ENCODE measurements around the gene PRKAG2.

DNA sequence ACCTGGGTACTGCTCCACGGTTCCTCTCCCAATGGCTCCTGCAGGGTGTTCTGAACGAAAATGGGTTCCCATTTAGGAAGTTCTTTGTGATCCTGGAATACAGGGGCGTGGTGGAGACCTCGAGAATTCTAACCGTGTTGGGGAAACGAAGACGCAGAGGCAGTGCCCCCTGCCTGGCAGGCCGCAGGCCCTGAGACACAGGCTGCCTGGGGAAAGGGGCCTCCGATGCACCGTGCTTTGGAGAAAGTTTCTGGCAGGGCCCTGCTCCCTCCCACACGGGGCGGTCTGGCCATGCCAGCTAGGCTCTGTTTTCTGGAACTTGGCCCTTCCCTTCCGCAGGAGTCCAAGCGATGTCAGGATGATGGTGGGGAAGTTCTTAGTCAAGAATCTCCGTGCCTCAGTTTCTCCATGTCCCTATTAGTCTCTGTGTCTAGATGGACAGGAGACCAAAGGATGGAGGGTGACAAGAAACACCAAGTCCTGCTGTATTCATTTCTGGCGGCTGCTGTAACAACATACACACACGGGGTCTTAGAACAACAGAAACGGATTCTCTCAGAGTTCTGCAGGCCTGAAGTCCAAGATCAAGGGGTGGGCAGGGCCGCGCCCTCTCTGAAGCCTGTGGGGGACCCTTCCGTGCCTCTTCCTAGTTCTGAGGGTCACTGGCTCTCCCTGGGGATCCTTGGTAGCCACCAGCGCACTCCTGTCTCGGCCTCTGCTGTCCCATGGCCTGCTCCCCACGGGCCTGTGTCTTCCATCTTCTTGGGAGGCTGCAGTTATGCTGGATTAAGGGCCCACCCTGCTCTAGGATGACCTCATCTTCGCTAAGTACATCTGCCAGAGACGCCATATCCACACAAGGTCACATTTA, 27.7 kb downstream of the PRKAG2 start:
- TF ChIP-seq, protein P1, sequence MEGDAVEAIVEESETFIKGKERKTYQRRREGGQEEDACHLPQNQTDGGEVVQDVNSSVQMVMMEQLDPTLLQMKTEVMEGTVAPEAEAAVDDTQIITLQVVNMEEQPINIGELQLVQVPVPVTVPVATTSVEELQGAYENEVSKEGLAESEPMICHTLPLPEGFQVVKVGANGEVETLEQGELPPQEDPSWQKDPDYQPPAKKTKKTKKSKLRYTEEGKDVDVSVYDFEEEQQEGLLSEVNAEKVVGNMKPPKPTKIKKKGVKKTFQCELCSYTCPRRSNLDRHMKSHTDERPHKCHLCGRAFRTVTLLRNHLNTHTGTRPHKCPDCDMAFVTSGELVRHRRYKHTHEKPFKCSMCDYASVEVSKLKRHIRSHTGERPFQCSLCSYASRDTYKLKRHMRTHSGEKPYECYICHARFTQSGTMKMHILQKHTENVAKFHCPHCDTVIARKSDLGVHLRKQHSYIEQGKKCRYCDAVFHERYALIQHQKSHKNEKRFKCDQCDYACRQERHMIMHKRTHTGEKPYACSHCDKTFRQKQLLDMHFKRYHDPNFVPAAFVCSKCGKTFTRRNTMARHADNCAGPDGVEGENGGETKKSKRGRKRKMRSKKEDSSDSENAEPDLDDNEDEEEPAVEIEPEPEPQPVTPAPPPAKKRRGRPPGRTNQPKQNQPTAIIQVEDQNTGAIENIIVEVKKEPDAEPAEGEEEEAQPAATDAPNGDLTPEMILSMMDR (IDR thresholded peaks at IDR 0.05) = no peak
- no peak for TF ChIP-seq POLR2A (IDR thresholded peaks at IDR 0.05)
